ENCODE results near the gene RAB4B.
A peak's percentile ranks its signal among the peaks of the same experiment; 100 is the strongest.
"Not testable (repeated sequence)": the region's sequence is repeated elsewhere in the genome, so short reads cannot be mapped to it uniquely, and the experiment has no call there.

RAB4B gene

GRCh38 chr19:40803170-40803856 lies 25.3 kb downstream of the RAB4B start:
- H3K4me3 ChIP-seq (ENCODE audit: low read depth, low read length) = no peak overlapping the region

- H3K4me3 ChIP-seq (ENCODE audit: low read depth, low read length) = no peak overlapping the region
These were observed 26.1 kb downstream of the RAB4B start for GRCh38 chr19:40803857-40804782.

GRCh38 chr19:40804783-40805242 lies 26.8 kb downstream of the RAB4B start:
- no peak overlapping the region for H3K4me3 ChIP-seq (ENCODE audit: low read depth, low read length)

GRCh38 chr19:40805258-40805868 lies 27.3 kb downstream of the RAB4B start:
- no peak overlapping the region for H3K4me3 ChIP-seq (ENCODE audit: low read depth, low read length)

- no peak overlapping the region for H3K4me3 ChIP-seq (ENCODE audit: low read depth, low read length)
These were observed 28.5 kb downstream of the RAB4B start for GRCh38 chr19:40806423-40807146.

GRCh38 chr19:40807147-40808020 lies 29.3 kb downstream of the RAB4B start:
- no peak overlapping the region for H3K4me3 ChIP-seq (ENCODE audit: low read depth, low read length)

GRCh38 chr19:40808021-40808325 lies 29.9 kb downstream of the RAB4B start:
- no peak overlapping the region for H3K4me3 ChIP-seq (ENCODE audit: low read depth, low read length)

GRCh38 chr19:40808497-40808896 lies 30.4 kb downstream of the RAB4B start:
- no peak overlapping the region for H3K4me3 ChIP-seq (ENCODE audit: low read depth, low read length)

- H3K4me3 ChIP-seq (ENCODE audit: low read depth, low read length) = no peak overlapping the region
These were observed 31.5 kb downstream of the RAB4B start for GRCh38 chr19:40809358-40810086.

GRCh38 chr19:40810160-40810559 lies 32.1 kb downstream of the RAB4B start:
- peak overlapping the region; percentile 17 for H3K4me3 ChIP-seq (ENCODE audit: low read depth, low read length)

GRCh38 chr19:40810649-40811408 lies 32.8 kb downstream of the RAB4B start:
- peak overlapping the region; percentile 37 for H3K4me3 ChIP-seq (ENCODE audit: low read depth, low read length)

GRCh38 chr19:40811478-40812341 lies 33.7 kb downstream of the RAB4B start:
- H3K4me3 ChIP-seq (ENCODE audit: low read depth, low read length) = peak overlapping the region; percentile 20

GRCh38 chr19:40812571-40812970 lies 34.5 kb downstream of the RAB4B start:
- not testable (repeated sequence) for H3K4me3 ChIP-seq (ENCODE audit: low read depth, low read length)

GRCh38 chr19:40813182-40813581 lies 35.1 kb downstream of the RAB4B start:
- H3K4me3 ChIP-seq (ENCODE audit: low read depth, low read length) = no peak overlapping the region

GRCh38 chr19:40815223-40815622 lies 37.2 kb downstream of the RAB4B start:
- no peak overlapping the region for H3K4me3 ChIP-seq (ENCODE audit: low read depth, low read length)

- not testable (repeated sequence) for H3K4me3 ChIP-seq (ENCODE audit: low read depth, low read length)
These were observed 40.7 kb downstream of the RAB4B start for GRCh38 chr19:40818480-40819399.

Measured in iPS-11a (cell line).